HEK293 (cell line): ENCODE measurements around the gene NAPA.

Experiments
- CTCF ChIA-PET: fragments of 350-600 bp; formaldehyde crosslinking; extraction: SDS; loops from one replicate; lab custom pipeline; 2021; ENCODE audit warnings: antibody characterized with exemption; lab: Yijun Ruan, JAX
- POLR2A ChIA-PET: fragments of 300-600 bp; formaldehyde crosslinking; extraction: SDS; loops from one replicate; lab custom pipeline; 2020; ENCODE audit warnings: antibody characterized with exemption, inconsistent platforms; lab: Yijun Ruan, JAX
- H3K27ac ChIP-seq: fragments of 200-500 bp; sonication (Bioruptor generic); 2 replicates; pipeline ENCODE4 v1.5.1; 2014; ENCODE audit warnings: low read depth, low read length, control low read depth, inconsistent platforms; ENCODE audit errors: extremely low read depth
- H3K36me3 ChIP-seq, 2 experiments: fragments of 200-500 bp in 1 of 2; sonication (Bioruptor generic) in 1 of 2; 1 replicate in 1 of 2; 2 replicates in 1 of 2; pipeline ENCODE4 v1.5.1; 2014 to 2017; ENCODE audit warnings: inconsistent platforms in 2 of 2, low read length in 2 of 2; ENCODE audit not compliant: control insufficient read depth in 2 of 2, insufficient read depth in 1 of 2
- H3K4me1 ChIP-seq: fragments of 200-500 bp; sonication (Bioruptor generic); 2 replicates; pipeline ENCODE4 v1.5.1; 2014; ENCODE audit warnings: mild to moderate bottlenecking, low read length, inconsistent platforms; ENCODE audit not compliant: control insufficient read depth, insufficient read depth
- H3K4me3 ChIP-seq: 2 replicates; pipeline ENCODE4 v1.5.1; 2011; ENCODE audit warnings: low read depth, mild to moderate bottlenecking, control low read depth, low read length, moderate library complexity
- H3K9me3 ChIP-seq: fragments of 200-500 bp; sonication (Bioruptor generic); 2 replicates; pipeline ENCODE4 v1.5.1; 2014; ENCODE audit warnings: low read depth, low read length, inconsistent platforms; ENCODE audit not compliant: control insufficient read depth, insufficient read depth
- ELK4 ChIP-seq: IDR thresholded peaks from 2 replicates; pipeline ENCODE4 v1.6.1; 2011; ENCODE audit warnings: mild to moderate bottlenecking, low read depth, low read length, borderline replicate concordance
- FEZF1 ChIP-seq: fragments of 450-650 bp; formaldehyde crosslinking; IDR thresholded peaks from 2 replicates; pipeline ENCODE4 v1.5.1; 2016; ENCODE audit warnings: missing biosample characterization, missing genetic modification characterization
- GFI1B ChIP-seq: fragments of 450-650 bp; formaldehyde crosslinking; IDR thresholded peaks from 2 replicates; pipeline ENCODE4 v1.5.1; 2016; ENCODE audit warnings: missing biosample characterization, missing genetic modification characterization
- INSM2 ChIP-seq: fragments of 450-650 bp; formaldehyde crosslinking; IDR thresholded peaks from 2 replicates; pipeline ENCODE4 v1.5.1; 2016; ENCODE audit warnings: missing biosample characterization, missing genetic modification characterization
- KLF1 ChIP-seq: fragments of 450-650 bp; formaldehyde crosslinking; IDR thresholded peaks from 2 replicates; pipeline ENCODE4 v1.5.1; 2016; ENCODE audit warnings: missing biosample characterization, missing genetic modification characterization
- YY1 ChIP-seq: fragments of 450-650 bp; formaldehyde crosslinking; IDR thresholded peaks from 2 replicates; pipeline ENCODE4 v1.5.1; 2018; ENCODE audit warnings: missing biosample characterization, missing genetic modification characterization
- ZBTB48 ChIP-seq: fragments of 450-650 bp; formaldehyde crosslinking; IDR thresholded peaks from 2 replicates; pipeline ENCODE4 v1.5.1; 2016; ENCODE audit warnings: missing biosample characterization, missing genetic modification characterization
- ZBTB6 ChIP-seq: fragments of 450-650 bp; formaldehyde crosslinking; IDR thresholded peaks from 2 replicates; pipeline ENCODE4 v1.5.1; 2017; ENCODE audit warnings: missing biosample characterization, missing genetic modification characterization
- ZBTB8A ChIP-seq: fragments of 450-650 bp; formaldehyde crosslinking; IDR thresholded peaks from 2 replicates; pipeline ENCODE4 v1.5.1; 2016; ENCODE audit warnings: missing biosample characterization, missing genetic modification characterization
- ZNF114 ChIP-seq: fragments of 450-650 bp; formaldehyde crosslinking; IDR thresholded peaks from 2 replicates; pipeline ENCODE4 v1.5.0; 2017; ENCODE audit warnings: missing biosample characterization, missing genetic modification characterization
- ZNF121 ChIP-seq: fragments of 450-650 bp; formaldehyde crosslinking; IDR thresholded peaks from 2 replicates; pipeline ENCODE4 v1.5.1; 2016; ENCODE audit warnings: missing biosample characterization, missing genetic modification characterization
- ZNF138 ChIP-seq: fragments of 450-650 bp; formaldehyde crosslinking; IDR thresholded peaks from 2 replicates; pipeline ENCODE4 v1.5.1; 2016; ENCODE audit warnings: missing biosample characterization, missing genetic modification characterization, borderline replicate concordance
- ZNF248 ChIP-seq: fragments of 450-650 bp; formaldehyde crosslinking; IDR thresholded peaks from 2 replicates; pipeline ENCODE4 v1.5.1; 2017; ENCODE audit warnings: missing biosample characterization, missing genetic modification characterization
- ZNF362 ChIP-seq: fragments of 450-650 bp; formaldehyde crosslinking; IDR thresholded peaks from 2 replicates; pipeline ENCODE4 v1.5.1; 2016; ENCODE audit warnings: missing biosample characterization, missing genetic modification characterization
- ZNF391 ChIP-seq: fragments of 450-650 bp; formaldehyde crosslinking; IDR thresholded peaks from 2 replicates; pipeline ENCODE4 v1.5.1; 2016; ENCODE audit warnings: low read depth, missing biosample characterization, missing genetic modification characterization, borderline replicate concordance
- ZNF561 ChIP-seq: fragments of 450-650 bp; IDR thresholded peaks from 2 replicates; pipeline ENCODE4 v1.5.1; 2018; ENCODE audit warnings: missing biosample characterization, missing genetic modification characterization, borderline replicate concordance
- ZNF692 ChIP-seq: fragments of 450-650 bp; formaldehyde crosslinking; IDR thresholded peaks from 2 replicates; pipeline ENCODE4 v1.5.1; 2016; ENCODE audit warnings: missing biosample characterization, missing genetic modification characterization
- ZNF707 ChIP-seq: fragments of 450-650 bp; formaldehyde crosslinking; IDR thresholded peaks from 2 replicates; pipeline ENCODE4 v1.5.1; 2016; ENCODE audit warnings: missing biosample characterization, missing genetic modification characterization
- ZNF785 ChIP-seq: fragments of 450-650 bp; formaldehyde crosslinking; IDR thresholded peaks from 2 replicates; pipeline ENCODE4 v1.5.1; 2016; ENCODE audit warnings: missing biosample characterization, missing genetic modification characterization
- ZXDB ChIP-seq: fragments of 450-650 bp; formaldehyde crosslinking; IDR thresholded peaks from 2 replicates; pipeline ENCODE4 v1.5.1; 2016; ENCODE audit warnings: missing biosample characterization, missing genetic modification characterization

The NAPA gene

GRCh38 chr19:47494729-47495128 lies 20.1 kb downstream of the NAPA start:
- TF ChIP-seq KLF1 (tag by site-specific recombination) (peak; percentile 34; the same call in 1 of the 2 replicates), ZNF707 (no peak)
- H3K9me3 ChIP-seq, result no peaks in the 10 kb centered on the region
- no peak overlapping the region for H3K27ac ChIP-seq
- no peak overlapping the region for H3K4me3 ChIP-seq
- no peaks in the 10 kb centered on the region for H3K4me1 ChIP-seq
- CTCF ChIA-PET, result interaction anchor here (0.6 to 1.6 kb wide), 3 partner anchors 10 to 215 kb away, joined by 3 read pairs; no protein-coding TSS in a partner anchor
- POLR2A ChIA-PET, result interaction anchor here (0.7 to 2.6 kb wide), 3 partner anchors 11 to 160 kb away, joined by 4 to 10 read pairs (median 8); partner anchors contain the start of gene KPTN
- peaks cover 7 to 87% of the 10 kb centered on the region in 2 experiments; a peak in 2 of 3 replicates for H3K36me3 ChIP-seq

- POLR2A ChIA-PET, result interaction anchor here (0.7 to 2.6 kb wide), 3 partner anchors 10 to 160 kb away, joined by 4 to 10 read pairs (median 8); partner anchors contain the start of gene KPTN
- Histone ChIP-seq H3K4me3 (no peak overlapping the region), H3K36me3 (peaks cover 7 to 87% of the 10 kb centered on the region in 2 experiments; a peak in 2 of 3 replicates), H3K9me3 (no peaks in the 10 kb centered on the region), H3K4me1 (no peaks in the 10 kb centered on the region), H3K27ac (no peak overlapping the region)
- TF ChIP-seq ZNF785, result no peak
- no peak for TF ChIP-seq ZNF121 (tag by site-specific recombination)
- no peak for TF ChIP-seq ZNF707
- no peak for TF ChIP-seq ZBTB48
- TF ChIP-seq ZBTB6 (tag by site-specific recombination), result no peak
- no peak for TF ChIP-seq ZNF692
- TF ChIP-seq ZBTB8A, result no peak
- TF ChIP-seq YY1, result no peak
- no peak for TF ChIP-seq INSM2
- no peak for TF ChIP-seq ELK4
- TF ChIP-seq ZNF114 (tag by site-specific recombination), result no peak
- TF ChIP-seq ZXDB (tag by site-specific recombination), result no peak
- TF ChIP-seq ZNF138 (tag by site-specific recombination), result no peak
- no peak for TF ChIP-seq ZNF561 (tag by site-specific recombination)
- TF ChIP-seq ZNF362 (tag by site-specific recombination), result no peak
- no peak for TF ChIP-seq ZNF391 (tag by site-specific recombination)
- TF ChIP-seq FEZF1 (tag by site-specific recombination), result no peak
- TF ChIP-seq ZNF248 (tag by site-specific recombination), result no peak
- no peak for TF ChIP-seq GFI1B (tag by site-specific recombination)
- CTCF ChIA-PET, result interaction anchor here (0.6 to 1.5 kb wide), 2 partner anchors 9 to 216 kb away, joined by 3 read pairs; no protein-coding TSS in a partner anchor
Measured at GRCh38 chr19:47494211-47494547, 20.7 kb downstream of the NAPA start.
